HG03439 (cell line): ENCODE results near the gene SLC22A25.
"Not testable (repeated sequence)": the region's sequence is repeated elsewhere in the genome, so short reads cannot be mapped to it uniquely, and the experiment has no call there.

Source experiments
- ATAC-seq: cut with Tn5 transposase; IDR thresholded peaks from one replicate; pipeline ENCODE4 v1.9.1; 2021; ENCODE audit warnings: mild to moderate bottlenecking, moderate library complexity; ENCODE audit not compliant: unreplicated experiment

Gene SLC22A25

DNA sequence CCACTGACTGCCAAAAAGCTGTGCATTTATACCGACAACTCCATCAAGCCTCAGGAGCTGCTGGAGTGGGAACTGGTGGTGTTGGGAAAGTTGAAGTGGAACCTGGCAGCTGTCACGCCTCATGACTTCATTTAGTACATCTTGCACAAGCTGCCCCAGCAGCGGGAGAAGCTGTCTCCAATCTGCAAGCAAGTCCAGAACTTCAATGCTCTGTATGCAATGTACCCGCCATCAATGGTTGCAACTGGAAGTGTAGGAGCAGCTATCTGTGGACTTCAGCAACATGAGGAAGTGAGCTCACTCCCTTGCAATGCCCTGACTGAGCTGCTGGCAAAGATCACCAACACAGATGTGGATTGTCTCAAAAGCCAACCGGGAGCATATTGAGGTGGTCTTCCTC lies at the start of gene SLC22A25:
TSS of gene SLC22A25 (minus strand) at position 67 of the 400 bp plus-strand sequence. CDS start 13,947 bp downstream, outside the sequence.
- ATAC-seq, result no peak

DNA sequence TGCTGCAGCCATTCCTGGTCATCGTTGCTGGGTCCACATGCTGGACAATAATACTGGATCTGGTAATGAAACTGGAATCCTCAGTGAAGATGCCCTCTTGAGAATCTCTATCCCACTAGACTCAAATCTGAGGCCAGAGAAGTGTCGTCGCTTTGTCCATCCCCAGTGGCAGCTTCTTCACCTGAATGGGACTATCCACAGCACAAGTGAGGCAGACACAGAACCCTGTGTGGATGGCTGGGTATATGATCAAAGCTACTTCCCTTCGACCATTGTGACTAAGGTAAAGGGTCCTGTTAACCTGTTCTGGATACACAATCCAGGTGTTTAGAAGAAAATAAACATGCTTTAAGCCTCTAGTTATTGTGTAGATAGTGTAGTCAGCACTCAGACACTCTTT lies 46.9 kb upstream of the SLC22A25 start:
- no peak for ATAC-seq

DNA sequence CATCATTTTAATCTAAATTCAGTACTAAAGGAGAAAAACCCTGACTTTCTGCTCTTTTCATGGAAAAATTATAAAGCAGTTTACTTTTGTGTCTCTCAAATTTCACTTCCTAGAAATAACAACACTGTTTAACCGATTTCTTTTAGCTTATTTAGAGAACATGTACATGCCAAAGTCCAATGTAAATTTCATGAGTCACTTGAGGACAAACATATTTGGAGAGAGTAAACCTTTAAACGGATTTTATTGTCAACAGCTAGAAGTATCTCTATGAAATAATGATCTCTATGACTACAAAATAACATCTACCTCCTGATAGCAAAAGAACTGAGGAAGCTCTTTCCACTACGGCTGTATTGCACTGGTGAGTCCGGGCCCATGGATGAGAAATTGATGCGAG lies 46.3 kb upstream of the SLC22A25 start:
- ATAC-seq, result no peak

DNA sequence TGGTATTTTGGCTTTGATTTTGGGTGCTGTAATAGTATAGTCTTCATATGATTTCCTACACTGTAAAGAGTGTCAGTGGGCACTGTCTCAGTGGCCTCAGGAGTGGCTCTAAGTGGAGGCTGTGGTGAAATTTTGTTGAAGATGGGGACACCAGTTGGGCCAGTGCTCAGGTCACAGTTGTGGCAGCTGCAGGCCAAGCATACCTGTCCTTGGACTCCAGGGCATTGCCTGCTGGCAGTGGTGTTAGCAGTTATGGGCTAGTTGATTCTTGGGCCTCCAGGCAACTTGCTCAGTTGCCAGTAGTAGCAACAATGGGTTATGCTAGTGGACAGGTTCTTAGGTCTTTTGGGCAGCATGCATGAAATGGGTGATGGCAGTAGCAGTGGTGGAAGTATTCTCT lies 39.2 kb upstream of the SLC22A25 start:
- no peak for ATAC-seq

DNA sequence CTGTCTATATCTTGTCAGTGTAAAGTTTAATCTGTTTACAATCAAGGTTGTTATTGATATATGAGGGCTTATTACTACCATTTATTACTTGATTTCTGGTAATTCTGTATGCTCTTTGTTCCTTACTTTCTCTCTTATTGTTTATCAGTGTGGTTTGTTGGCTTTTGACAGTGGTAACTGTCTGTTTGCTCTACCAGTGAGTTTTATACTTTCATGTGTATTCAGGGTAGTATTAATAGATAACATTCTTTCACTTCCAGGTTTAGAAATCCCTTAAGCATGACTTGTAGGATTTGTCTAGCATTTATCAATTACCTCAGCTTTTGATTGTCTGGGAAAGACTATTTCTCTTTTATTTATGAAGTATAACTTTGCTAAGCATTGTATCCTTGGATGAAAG lies 37.5 kb upstream of the SLC22A25 start:
- ATAC-seq, result no peak

DNA sequence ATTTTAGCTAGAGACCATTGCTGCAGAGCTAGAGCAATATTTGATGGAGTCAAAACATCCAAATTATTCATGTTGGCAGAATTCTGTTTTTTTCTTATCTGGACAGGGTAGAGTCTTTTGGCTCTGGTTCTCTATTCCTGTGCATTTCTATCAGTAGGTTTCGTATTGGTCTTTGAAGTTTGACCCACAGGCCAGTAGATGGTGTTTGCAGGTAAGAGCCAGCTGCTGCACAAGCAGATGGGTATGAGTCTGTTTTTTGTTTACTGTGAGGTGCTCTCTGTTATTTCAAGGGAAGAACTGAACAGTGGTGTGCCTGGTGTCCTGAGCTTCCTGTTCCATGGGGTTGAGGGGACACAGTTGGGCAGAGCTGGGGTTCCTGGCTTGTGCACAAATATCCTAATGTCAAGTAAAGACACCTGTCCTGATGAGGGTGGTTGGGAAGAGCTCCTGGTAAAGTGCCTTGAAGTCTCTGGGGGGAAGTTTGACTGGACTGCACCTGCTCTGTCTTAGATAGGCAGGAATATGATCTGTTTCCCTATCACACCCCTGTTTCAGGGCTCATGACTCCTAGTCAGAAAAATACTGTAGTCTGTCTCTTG lies 34.0 kb upstream of the SLC22A25 start:
- no peak for ATAC-seq

DNA sequence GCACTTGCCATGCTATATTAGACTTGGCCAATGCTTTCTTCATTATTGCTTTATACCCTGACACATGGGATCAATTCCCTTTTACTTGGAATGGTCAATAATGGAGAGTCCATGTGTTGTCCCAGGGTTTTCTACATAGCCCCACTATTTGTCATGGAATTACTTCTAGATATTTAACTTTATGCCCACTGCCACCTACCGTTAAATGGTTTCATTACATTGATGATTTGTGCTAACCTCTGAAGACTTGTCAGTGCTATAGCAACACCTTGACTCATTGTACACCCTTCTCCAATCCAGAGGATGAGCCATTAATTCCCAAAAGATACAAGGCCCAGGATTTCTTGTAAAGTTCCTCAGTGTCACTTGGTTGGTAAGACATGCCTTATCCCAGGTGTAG lies 31.4 kb upstream of the SLC22A25 start:
- ATAC-seq, result no peak

DNA sequence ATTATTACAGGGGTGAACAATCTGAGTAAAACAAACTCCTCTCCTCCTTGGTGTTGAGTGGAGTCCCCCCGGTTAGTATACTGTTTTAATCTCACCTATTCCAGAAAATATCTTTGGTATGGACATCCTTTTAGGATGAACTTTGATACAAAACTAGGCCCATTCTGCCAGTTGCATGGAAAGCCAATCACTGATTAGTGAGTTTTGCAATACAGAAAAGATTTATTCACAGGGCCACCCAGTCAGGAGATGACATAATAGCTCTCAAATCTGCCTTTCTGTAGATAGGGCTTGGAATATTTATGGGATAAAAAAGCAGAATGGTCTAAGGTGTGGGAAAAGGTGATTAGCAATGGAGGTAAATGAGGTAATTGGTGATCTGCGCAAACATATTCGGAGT lies 30.3 kb upstream of the SLC22A25 start:
- no peak for ATAC-seq

DNA sequence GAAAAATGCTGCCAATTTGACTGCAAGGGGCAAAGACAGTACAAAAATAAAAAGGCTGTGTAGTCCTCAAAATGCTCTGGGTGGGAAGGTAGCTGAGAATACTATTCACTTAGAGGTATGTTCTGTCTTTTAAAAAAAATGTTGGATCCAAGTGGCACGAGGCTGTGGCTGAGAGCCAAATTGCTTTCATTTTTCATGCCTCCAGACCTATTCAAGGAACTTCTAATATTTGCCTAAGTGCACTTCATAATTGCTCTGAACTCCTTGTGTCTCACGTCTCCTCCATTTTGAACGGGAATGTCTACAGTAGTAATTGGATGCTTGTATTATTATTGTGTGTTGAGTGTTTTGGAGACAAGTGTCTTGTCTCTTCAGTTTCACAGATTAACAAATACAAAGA lies 19.1 kb upstream of the SLC22A25 start:
- no peak for ATAC-seq

DNA sequence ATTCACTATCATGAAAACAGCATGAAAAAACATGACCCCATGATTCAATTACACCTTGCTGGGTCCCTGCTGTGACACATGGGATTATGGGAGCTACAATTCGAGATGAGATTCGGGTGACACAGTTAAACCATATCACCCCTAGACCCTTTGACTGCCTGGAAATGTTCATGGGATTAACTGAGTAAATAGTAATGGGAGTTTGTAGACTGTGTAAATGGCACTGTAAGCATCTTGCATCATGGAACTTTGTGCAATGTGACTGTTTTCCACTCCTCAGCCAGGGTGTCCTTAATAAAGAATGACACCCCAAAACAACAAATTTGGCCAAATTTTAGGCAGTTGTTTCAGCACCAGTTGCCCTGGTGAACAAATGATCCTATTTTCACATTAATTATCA lies 7.9 kb upstream of the SLC22A25 start:
- no peak for ATAC-seq

DNA sequence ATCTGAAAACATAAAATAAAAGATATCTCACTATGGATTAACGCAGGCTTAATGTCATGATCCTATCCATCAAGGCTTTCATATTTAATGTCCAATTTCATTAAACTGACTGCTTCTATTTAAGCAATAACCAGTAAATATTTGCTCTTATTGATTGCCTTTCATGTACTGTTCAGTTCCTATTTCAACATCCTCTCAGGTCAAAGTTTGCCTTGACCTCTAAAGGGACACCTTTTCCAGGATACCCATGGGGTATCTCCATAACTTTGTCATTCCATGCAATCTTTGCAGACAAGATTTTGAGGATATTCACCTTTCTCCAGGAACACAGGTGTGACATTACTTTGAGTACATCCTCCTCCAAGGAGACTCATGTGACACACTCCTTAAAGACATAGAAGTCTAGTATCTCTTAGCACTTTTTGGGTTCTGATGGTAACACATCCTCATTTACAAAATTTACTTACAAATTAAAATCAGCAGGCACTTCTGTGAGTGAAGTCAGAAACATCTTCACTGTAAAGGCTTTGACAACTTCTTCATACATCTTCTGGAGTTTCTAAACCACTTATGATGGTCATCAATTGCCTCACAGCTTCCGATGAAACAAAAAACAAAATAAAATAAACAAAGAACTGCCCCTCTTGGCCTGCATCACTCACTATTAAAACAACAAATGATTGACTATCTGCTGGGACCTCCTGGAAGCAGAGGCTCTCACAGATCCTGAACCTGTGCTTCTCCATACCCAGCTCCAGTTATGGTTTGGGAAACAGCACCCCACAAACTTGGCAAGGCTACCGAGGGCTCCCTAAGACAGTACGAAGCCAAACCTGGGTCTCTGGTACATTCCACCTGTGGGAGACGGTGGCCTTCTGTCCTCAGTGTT lies 7.0 kb upstream of the SLC22A25 start:
- no peak for ATAC-seq

DNA sequence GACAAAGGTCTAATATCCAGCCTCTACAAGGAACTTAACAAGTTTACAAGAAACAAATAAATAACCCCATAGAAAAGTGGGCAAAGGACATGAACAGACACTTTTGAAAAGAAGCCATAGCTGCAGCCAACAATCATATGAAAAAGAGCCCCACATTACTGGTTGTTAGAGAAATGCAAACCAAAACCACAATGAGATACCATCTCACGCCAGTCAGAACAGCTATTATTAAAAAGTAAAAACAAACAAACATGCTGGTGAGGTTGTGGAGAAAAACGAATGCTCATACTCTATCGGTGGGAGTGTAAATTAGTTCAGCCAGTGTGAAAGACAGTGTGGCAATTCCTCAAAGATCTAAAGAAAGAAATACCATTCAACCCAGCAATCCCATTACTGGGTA lies 5.6 kb upstream of the SLC22A25 start:
- no peak for ATAC-seq

DNA sequence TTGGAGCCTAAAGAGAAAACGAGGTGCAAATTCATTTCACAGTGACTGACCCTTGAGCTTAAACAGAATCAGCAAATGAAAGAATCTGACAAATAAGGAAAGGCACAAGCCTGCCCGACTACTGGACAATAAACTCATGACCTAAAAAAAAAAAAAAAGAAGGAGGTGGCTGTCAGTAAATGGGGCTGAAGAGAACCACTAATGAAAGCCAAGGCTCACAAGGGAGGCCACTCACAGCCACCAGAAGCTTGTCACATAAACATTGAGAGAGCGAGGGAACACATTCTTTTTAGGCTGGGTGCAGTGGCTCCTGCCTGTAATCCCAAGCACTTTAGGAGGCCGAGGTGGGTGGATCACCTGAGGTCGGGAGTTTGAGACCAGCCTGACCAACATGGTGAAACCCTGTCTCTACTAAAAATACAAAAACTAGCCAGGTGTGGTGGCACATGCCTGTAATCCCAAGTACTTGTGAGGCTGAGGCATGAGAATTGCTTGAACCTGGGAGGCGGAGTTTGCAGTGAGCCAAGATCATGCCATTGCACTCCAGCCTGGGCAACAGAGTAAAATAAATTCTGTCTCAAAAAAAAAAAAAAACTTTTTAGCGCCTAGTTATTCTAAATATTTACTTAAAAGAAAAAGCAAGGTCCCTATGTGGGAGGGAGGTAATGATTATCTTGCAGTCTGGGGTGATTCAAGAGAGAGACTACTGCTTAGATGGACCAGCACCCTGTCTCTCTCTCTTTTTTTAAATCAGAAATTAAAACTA lies 4.0 kb upstream of the SLC22A25 start:
- not testable (repeated sequence) for ATAC-seq

DNA sequence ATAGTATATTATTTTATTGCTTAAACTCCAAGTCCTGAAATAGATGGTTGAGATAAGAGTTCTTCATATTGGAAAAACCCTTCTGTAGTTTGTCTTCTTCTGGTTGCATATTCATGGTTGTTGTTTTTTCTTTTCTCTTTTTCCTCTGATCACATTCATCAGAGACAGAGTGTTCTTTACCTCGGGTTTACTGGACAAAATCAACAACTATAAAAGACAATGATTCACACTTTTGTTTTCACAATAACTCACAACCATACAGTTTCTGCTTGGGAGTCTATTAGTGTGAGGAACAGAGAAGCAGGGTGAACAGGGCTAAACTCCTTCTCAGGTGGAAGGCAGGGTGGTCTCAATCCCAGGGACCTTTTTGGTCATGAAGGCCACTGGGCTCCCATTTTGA lies 2.6 kb upstream of the SLC22A25 start:
- ATAC-seq, result no peak

DNA sequence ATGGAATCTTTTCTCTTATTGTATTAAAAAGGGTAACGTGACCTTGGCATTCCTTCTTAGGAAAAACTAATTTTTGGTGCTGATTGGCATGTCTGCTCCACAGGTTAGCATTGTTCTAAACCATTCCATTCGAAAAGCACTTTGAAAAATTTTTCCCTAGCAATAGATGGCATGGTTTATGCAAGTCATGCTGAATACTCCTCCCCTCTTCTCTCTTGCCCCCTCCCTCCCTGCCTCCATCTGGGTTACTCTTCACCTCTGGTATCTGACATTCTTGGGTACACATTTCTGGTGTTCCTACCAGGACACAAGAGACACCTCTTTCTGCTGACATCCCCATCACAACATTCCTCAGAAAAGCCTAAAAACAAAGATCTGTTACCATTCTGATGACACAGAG lies 1.5 kb upstream of the SLC22A25 start:
- ATAC-seq, result no peak

DNA sequence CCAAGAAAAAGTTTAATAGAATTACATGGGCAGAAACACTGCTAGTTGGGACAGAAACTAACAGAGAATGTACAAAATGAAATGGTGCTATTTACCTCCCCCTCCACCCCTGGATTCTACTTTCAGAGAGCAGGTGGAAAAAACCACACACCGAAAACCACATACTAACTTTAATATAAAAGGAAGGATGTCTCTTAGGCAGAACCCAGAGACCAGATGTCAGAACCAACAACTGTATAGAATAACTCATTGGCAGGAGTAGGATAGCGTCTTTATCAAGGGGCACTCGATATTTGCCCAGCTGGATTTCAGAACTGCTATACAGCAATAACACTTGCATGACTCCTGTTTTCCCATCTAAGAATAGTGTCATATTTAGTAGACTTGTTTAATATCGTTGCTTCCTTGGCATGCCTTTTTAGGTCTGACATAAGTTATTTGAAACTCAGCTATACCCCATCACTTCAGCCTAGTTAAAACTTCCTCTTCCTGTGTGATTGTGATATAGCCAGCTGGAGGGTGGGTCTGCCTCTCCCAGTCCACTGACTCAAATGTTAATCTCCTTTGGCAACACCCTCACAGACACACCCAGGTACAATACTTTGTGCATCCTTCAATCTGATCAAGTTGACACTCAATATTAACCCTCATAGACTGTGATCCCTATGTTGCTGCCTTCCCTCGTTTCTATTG lies 1.2 kb downstream of the SLC22A25 start:
- ATAC-seq, result no peak

DNA sequence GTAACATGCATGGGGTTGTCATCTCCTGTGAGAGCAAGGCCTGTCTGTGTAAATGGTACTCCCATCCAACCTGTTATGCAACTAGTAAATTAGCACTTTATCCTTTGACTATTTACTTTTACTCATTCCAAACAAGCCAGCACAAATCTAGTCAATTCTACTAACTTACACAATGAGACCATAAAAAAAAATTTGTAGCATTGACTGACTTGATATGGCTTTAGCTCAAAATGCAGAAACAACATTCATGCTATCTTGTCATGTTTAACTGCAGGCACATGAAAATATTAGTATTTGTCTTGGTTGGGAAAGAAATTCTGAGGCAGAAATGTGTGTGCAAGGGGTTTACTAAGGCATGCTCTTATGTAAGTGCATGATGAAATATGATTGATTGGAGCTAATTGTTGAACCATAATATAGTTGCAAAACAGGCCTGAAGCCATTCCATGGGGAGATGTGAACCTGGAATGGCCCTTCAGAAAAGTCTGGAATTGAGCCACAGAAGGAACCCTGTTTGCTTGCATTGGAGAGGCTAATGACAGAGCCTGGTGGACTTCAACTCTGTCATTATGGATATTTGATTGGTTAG lies 2.5 kb downstream of the SLC22A25 start:
- ATAC-seq, result no peak

DNA sequence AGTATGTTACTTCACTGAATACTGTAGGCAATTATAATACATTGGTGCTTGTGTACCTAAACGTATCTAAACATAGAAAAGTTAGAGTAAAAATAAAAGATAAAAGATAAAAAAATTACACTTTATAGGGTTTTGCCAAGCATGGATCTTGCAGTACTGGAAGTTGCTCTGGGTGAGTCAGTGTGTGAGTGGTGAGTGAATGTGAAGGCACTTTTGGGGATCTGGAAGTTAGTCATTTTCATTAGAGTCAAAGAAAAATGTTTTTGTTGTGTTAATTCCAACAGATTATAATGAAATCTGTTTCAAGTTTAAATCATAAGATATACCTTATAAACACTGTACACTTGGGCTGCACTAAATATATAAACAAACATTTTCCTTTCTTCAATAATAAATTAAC lies 3.3 kb downstream of the SLC22A25 start:
- no peak for ATAC-seq

DNA sequence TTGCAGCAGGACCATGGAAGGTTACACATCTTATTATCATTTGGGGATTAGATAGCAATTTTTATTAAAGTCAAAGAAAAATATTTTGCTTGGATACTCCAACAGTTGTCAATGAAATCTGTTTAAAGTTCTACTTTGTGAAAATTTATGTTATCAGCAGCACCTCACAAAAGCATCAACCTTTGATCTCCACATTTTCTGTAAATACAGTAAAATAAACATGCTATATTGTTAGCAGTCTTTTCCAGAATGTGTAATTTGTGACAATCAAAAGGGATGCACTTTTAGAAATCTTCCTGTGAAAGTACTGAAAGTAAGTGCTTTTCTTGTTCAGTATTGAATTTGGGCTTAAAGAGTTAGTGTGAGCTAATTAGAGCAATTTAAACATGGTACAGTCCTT lies 4.1 kb downstream of the SLC22A25 start:
- no peak for ATAC-seq

DNA sequence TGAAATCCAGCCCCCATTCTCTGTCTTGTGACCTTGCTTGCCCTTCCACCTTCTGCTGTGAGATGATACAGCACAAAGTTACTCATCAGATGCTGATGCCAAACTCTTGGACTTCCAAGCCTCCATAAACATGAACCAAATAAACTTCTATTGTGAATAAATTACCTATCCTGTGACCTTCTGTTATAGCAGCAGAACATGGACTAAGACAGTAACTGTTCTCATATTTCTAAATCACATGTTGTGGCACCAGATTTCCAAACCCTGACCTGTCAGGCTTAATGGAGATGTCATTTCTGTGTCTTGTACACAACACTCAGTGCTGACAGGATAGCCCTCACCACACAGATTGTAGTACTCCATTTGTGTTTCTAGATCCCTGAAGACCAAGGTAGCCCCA lies 6.0 kb downstream of the SLC22A25 start:
- no peak for ATAC-seq
